Mesenchymal stem cell (in vitro differentiated cells and primary cell): Measurements from ENCODE around the gene TBX10.

ENCODE experiments used
- DNase-seq: peaks from one replicate; pipeline ENCODE4 v3.0.0-alpha.2; 2013
- H2AFZ ChIP-seq: one replicate; pipeline ENCODE4 v1.6.1; 2013; ENCODE audit warnings: low read depth, mild to moderate bottlenecking, control low read depth, inconsistent platforms, low read length, moderate library complexity
- H2AK5ac ChIP-seq: 2 replicates; pipeline ENCODE4 v1.6.1; 2013; ENCODE audit warnings: low read length, moderate library complexity, mild to moderate bottlenecking, inconsistent platforms; ENCODE audit not compliant: severe bottlenecking
- H2BK120ac ChIP-seq: one replicate; pipeline ENCODE4 v1.6.1; 2013; ENCODE audit warnings: low read depth, mild to moderate bottlenecking, inconsistent platforms, low read length, moderate library complexity
- H2BK12ac ChIP-seq, 2 experiments: one replicate each; pipeline ENCODE4 v1.6.1; 2013; ENCODE audit warnings: inconsistent platforms in 2 of 2, low read length in 2 of 2, mild to moderate bottlenecking in 2 of 2, moderate library complexity in 2 of 2, control low read depth in 1 of 2
- H2BK15ac ChIP-seq: one replicate; pipeline ENCODE4 v1.6.1; 2013; ENCODE audit warnings: mild to moderate bottlenecking, low read depth, inconsistent platforms; ENCODE audit not compliant: poor library complexity, severe bottlenecking
- H2BK5ac ChIP-seq: 2 replicates; pipeline ENCODE4 v1.6.1; 2013; ENCODE audit warnings: low read depth, mild to moderate bottlenecking, low read length, control low read depth, inconsistent platforms; ENCODE audit not compliant: poor library complexity, severe bottlenecking
- H3K14ac ChIP-seq, 2 experiments: one replicate each; pipeline ENCODE4 v1.6.1; 2013; ENCODE audit warnings: inconsistent platforms in 2 of 2, low read length in 2 of 2, control low read depth in 1 of 2, mild to moderate bottlenecking in 1 of 2, moderate library complexity in 1 of 2
- H3K18ac ChIP-seq, 2 experiments: one replicate each; pipeline ENCODE4 v1.6.1; 2013; ENCODE audit warnings: inconsistent platforms in 2 of 2, low read length in 2 of 2, control low read depth in 1 of 2, low read depth in 1 of 2, mild to moderate bottlenecking in 1 of 2
- H3K23ac ChIP-seq, 2 experiments: one replicate each; pipeline ENCODE4 v1.6.1; 2013; ENCODE audit warnings: inconsistent platforms in 2 of 2, low read length in 2 of 2, mild to moderate bottlenecking in 2 of 2, moderate library complexity in 2 of 2, control low read depth in 1 of 2
- H3K27ac ChIP-seq: 2 replicates; pipeline ENCODE4 v1.5.1; 2013; ENCODE audit warnings: mild to moderate bottlenecking, moderate library complexity, low read length, control low read depth, inconsistent platforms; ENCODE audit not compliant: poor library complexity, severe bottlenecking
- H3K27me3 ChIP-seq, 2 experiments: 2 replicates each; pipeline versions ENCODE4 v1.6.1 to v1.7.0; 2013; ENCODE audit warnings: low read length in 2 of 2, mild to moderate bottlenecking in 2 of 2, moderate library complexity in 2 of 2, control low read depth in 1 of 2, inconsistent platforms in 1 of 2; ENCODE audit not compliant: control insufficient read depth in 1 of 2, insufficient read depth in 1 of 2
- H3K36me3 ChIP-seq, 2 experiments: 2 replicates each; pipeline versions ENCODE4 v1.6.1 to v1.7.0; 2013; ENCODE audit warnings: low read length in 2 of 2, control low read depth in 1 of 2, inconsistent platforms in 1 of 2, low read depth in 1 of 2, mild to moderate bottlenecking in 1 of 2; ENCODE audit not compliant: insufficient read depth in 2 of 2, control insufficient read depth in 1 of 2
- H3K4ac ChIP-seq, 2 experiments: one replicate each; pipeline ENCODE4 v1.6.1; 2013; ENCODE audit warnings: inconsistent platforms in 2 of 2, low read length in 2 of 2, mild to moderate bottlenecking in 2 of 2, moderate library complexity in 2 of 2, control low read depth in 1 of 2, low read depth in 1 of 2
- H3K4me1 ChIP-seq: 2 replicates; pipeline ENCODE4 v1.6.1; 2013; ENCODE audit warnings: low read depth, low read length, control low read depth; ENCODE audit not compliant: control insufficient read depth, insufficient read depth
- H3K4me2 ChIP-seq: 2 replicates; pipeline ENCODE4 v1.6.1; 2013; ENCODE audit warnings: low read length, mild to moderate bottlenecking, inconsistent platforms; ENCODE audit not compliant: poor library complexity, severe bottlenecking
- H3K4me3 ChIP-seq, 2 experiments: 2 replicates each; pipeline versions ENCODE4 v1.5.1 to v1.7.0; 2013; ENCODE audit warnings: low read length in 2 of 2, mild to moderate bottlenecking in 2 of 2, control low read depth in 1 of 2, low read depth in 1 of 2; ENCODE audit not compliant: insufficient read depth in 1 of 2
- H3K79me1 ChIP-seq: replicated peaks from 2 replicates; pipeline ENCODE4 v1.6.1; 2013; ENCODE audit warnings: mild to moderate bottlenecking, control low read depth, low read length, inconsistent platforms; ENCODE audit not compliant: poor library complexity, severe bottlenecking
- H3K9ac ChIP-seq: 2 replicates; pipeline ENCODE4 v1.7.0; 2013; ENCODE audit warnings: mild to moderate bottlenecking, low read length, moderate library complexity
- H3K9me3 ChIP-seq: 2 replicates; pipeline ENCODE4 v1.7.0; 2013; ENCODE audit warnings: mild to moderate bottlenecking, low read length; ENCODE audit not compliant: control insufficient read depth
- H4K8ac ChIP-seq: one replicate; pipeline ENCODE4 v1.6.1; 2013; ENCODE audit warnings: inconsistent platforms, mild to moderate bottlenecking, low read length, moderate library complexity
- H4K91ac ChIP-seq: one replicate; pipeline ENCODE4 v1.6.1; 2013; ENCODE audit warnings: mild to moderate bottlenecking, low read length, inconsistent platforms
- WGBS: methylation state at CpG from one replicate; pipeline ENCODE4 v1.1.7; 2013; ENCODE audit warnings: mixed read lengths; 5-methylcytosine and 5-hydroxymethylcytosine counted together

TBX10 gene

GRCh38 chr11:67630228-67630942 is 9.2 kb downstream of the TBX10 start:
- H3K36me3 ChIP-seq, result peaks cover 0 to 20% of the 10 kb centered on the region in 2 experiments
- H3K18ac ChIP-seq, result peak overlapping the region; percentile 26 to 79
- no peak overlapping the region for H3K23ac ChIP-seq
- WGBS, result under 1% methylated on average over 39 of the region's 70 CpGs
- H2AFZ ChIP-seq, result peak overlapping the region; percentile 97
- H3K9ac ChIP-seq, result peak overlapping the region; percentile 82
- H2BK12ac ChIP-seq, result peak overlapping the region in 1 of 2 experiments; percentile 95
- H3K4me2 ChIP-seq, result peak overlapping the region; percentile 73
- peak overlapping the region; percentile 15 for H2BK15ac ChIP-seq
- no peak overlapping the region for H2BK120ac ChIP-seq
- H2AK5ac ChIP-seq, result peak overlapping the region; percentile 47
- H3K9me3 ChIP-seq, result no peaks in the 10 kb centered on the region
- H3K4me3 ChIP-seq, result peak overlapping the region; percentile 62 to 82
- peak overlapping the region; percentile 39 for H2BK5ac ChIP-seq
- peak overlapping the region; percentile 69 for H3K27ac ChIP-seq
- DNase-seq, result peak; percentile 97
- H3K79me1 ChIP-seq, result no peaks in the 10 kb centered on the region
- H3K14ac ChIP-seq, result peak overlapping the region in 1 of 2 experiments; percentile 29
- H4K91ac ChIP-seq, result peak overlapping the region; percentile 65
- peaks cover 21% of the 10 kb centered on the region for H3K4me1 ChIP-seq
- peak overlapping the region in 1 of 2 experiments; percentile 22 for H3K4ac ChIP-seq
- peak overlapping the region; percentile 71 for H4K8ac ChIP-seq
- H3K27me3 ChIP-seq, result peaks cover 5 to 20% of the 10 kb centered on the region in 2 experiments

- peak within 1 kb of the TSS; percentile 70 for H4K91ac ChIP-seq
- peak within 1 kb of the TSS; percentile 97 for H2AFZ ChIP-seq
- H3K9ac ChIP-seq, result peak within 1 kb of the TSS; percentile 82
- H2BK5ac ChIP-seq, result peak within 1 kb of the TSS; percentile 58
- H3K27me3 ChIP-seq, result peaks cover 5 to 12% of the 10 kb centered on the region in 2 experiments
- peak within 1 kb of the TSS; percentile 71 for H4K8ac ChIP-seq
- H3K14ac ChIP-seq, result peak within 1 kb of the TSS in 1 of 2 experiments; percentile 90
- peak within 1 kb of the TSS; percentile 65 to 82 for H3K4me3 ChIP-seq
- H3K18ac ChIP-seq, result peak within 1 kb of the TSS; percentile 26 to 98
- peak within 1 kb of the TSS; percentile 91 for H3K4me2 ChIP-seq
- peak within 1 kb of the TSS; percentile 70 for H2BK15ac ChIP-seq
- no peak within 1 kb of the TSS for H2BK120ac ChIP-seq
- H3K27ac ChIP-seq, result peak within 1 kb of the TSS; percentile 69
- DNase-seq, result peak; percentile 84
- peaks cover 0 to 20% of the 10 kb centered on the region in 2 experiments for H3K36me3 ChIP-seq
- peak within 1 kb of the TSS in 1 of 2 experiments; percentile 95 for H2BK12ac ChIP-seq
- H2AK5ac ChIP-seq, result peak within 1 kb of the TSS; percentile 47
- no peaks in the 10 kb centered on the region for H3K79me1 ChIP-seq
- H3K23ac ChIP-seq, result peak within 1 kb of the TSS in 1 of 2 experiments; percentile 60
- H3K4me1 ChIP-seq, result peaks cover 21% of the 10 kb centered on the region
- H3K9me3 ChIP-seq, result no peaks in the 10 kb centered on the region
- peak within 1 kb of the TSS; percentile 71 to 75 for H3K4ac ChIP-seq
- WGBS, result under 1% methylated on average over 78 of the region's 102 CpGs
Measured at GRCh38 chr11:67629386-67630227, 10.0 kb downstream of the TBX10 start, which contains the start of gene NUDT8. TSS of gene NUDT8 (minus strand) at chr11:67629937. CDS start at chr11:67629911, 26 bp downstream.

- Histone ChIP-seq H2AK5ac (no peak overlapping the region), H3K9ac (no peak overlapping the region), H3K18ac (no peak overlapping the region), H3K4me2 (peak overlapping the region; percentile 91), H2BK5ac (no peak overlapping the region), H2AFZ (no peak overlapping the region), H2BK120ac (no peak overlapping the region), H3K9me3 (no peaks in the 10 kb centered on the region), H3K4me1 (peaks cover 21% of the 10 kb centered on the region), H2BK12ac (peak overlapping the region in 1 of 2 experiments; percentile 10), H3K27ac (no peak overlapping the region), H4K91ac (no peak overlapping the region), H4K8ac (peak overlapping the region; percentile 8), H3K4me3 (peak overlapping the region; percentile 65 to 80), H3K14ac (no peak overlapping the region), H3K4ac (no peak overlapping the region), H3K79me1 (no peaks in the 10 kb centered on the region), H3K36me3 (peaks cover 0 to 20% of the 10 kb centered on the region in 2 experiments), H2BK15ac (no peak overlapping the region), H3K27me3 (peaks cover 0 to 4% of the 10 kb centered on the region in 2 experiments), H3K23ac (no peak overlapping the region)
- no peak for DNase-seq
- 50% methylated on average over 23 of the region's 25 CpGs for WGBS
Measured at GRCh38 chr11:67628710-67629385, 10.7 kb downstream of the TBX10 start.
